Esophagus muscularis mucosa (tissue), 4 donors: ENCODE results near the gene NAE1. TPM values are rescaled to one million over a fixed set of nuclear protein-coding genes. Genes with fewer than 3 reads are reported as not detected.

ENCODE experiments used
- DNase-seq: peaks from one replicate; pipeline ENCODE4 v3.0.0-alpha.2; 2017; ENCODE audit errors: extremely low spot score
- H3K27ac ChIP-seq, 4 donors: fragments of 200-600 bp; sonication (generic); replicated peaks in 1 of 4; 1 replicate in 3 of 4; 2 replicates in 1 of 4; pipeline ENCODE4 v1.5.1; 2016 to 2019; ENCODE audit warnings: mild to moderate bottlenecking in 1 of 4
- H3K27me3 ChIP-seq, 4 donors: fragments of 200-600 bp; sonication (generic); one replicate each; pipeline versions ENCODE4 v1.5.1 to v1.6.0; 2016 to 2019
- H3K36me3 ChIP-seq, 4 donors: fragments of 200-600 bp; sonication (generic); one replicate each; pipeline ENCODE4 v1.5.1; 2016 to 2019
- H3K4me1 ChIP-seq, 4 donors: fragments of 200-600 bp; sonication (generic); one replicate each; pipeline ENCODE4 v1.5.1; 2016 to 2019
- H3K4me3 ChIP-seq, 4 donors: fragments of 200-600 bp; sonication (generic); 1 replicate in 2 of 4; 2 replicates in 2 of 4; pipeline ENCODE4 v1.5.1; 2016 to 2019; ENCODE audit warnings: mild to moderate bottlenecking in 4 of 4, moderate library complexity in 1 of 4
- H3K9me3 ChIP-seq, 4 donors: fragments of 200-600 bp; sonication (generic); 1 replicate in 3 of 4; 2 replicates in 1 of 4; pipeline ENCODE4 v1.5.1; 2016 to 2019
- CTCF ChIP-seq, 3 experiments: fragments of 200-600 bp in 2 of 3; fragments of 450-650 bp in 1 of 3; sonication (generic) in 2 of 3; IDR thresholded peaks; one replicate each; pipeline ENCODE4 v1.5.1; 2017 to 2019; ENCODE audit warnings: antibody characterized with exemption in 3 of 3, mild to moderate bottlenecking in 2 of 3, moderate library complexity in 1 of 3
- EP300 ChIP-seq: sonication (generic); formaldehyde crosslinking; IDR thresholded peaks from one replicate; pipeline ENCODE4 v1.6.1; 2017; ENCODE audit warnings: antibody characterized with exemption
- POLR2A ChIP-seq: fragments of 450-650 bp; IDR thresholded peaks from one replicate; pipeline ENCODE4 v1.6.1; 2017; ENCODE audit warnings: antibody characterized with exemption, moderate library complexity, mild to moderate bottlenecking, low read depth
- POLR2AphosphoS5 ChIP-seq, 2 donors: sonication (generic); formaldehyde crosslinking; IDR thresholded peaks; one replicate each; pipeline ENCODE4 v1.6.1; 2017; ENCODE audit warnings: antibody characterized with exemption in 2 of 2
- WGBS: methylation state at CpG from one replicate; pipeline ENCODE4 v1.1.5; 2018; 5-methylcytosine and 5-hydroxymethylcytosine counted together
- intact Hi-C: fragments of 100-400 bp; cut with DNase I; formaldehyde crosslinking; loops from one replicate; pipeline ENCODE4 v1.15.1; 2023
- total RNA-seq, 4 donors: library from RNA; depleted of rRNA; stranded (reverse); fragments of >200 nt; gene quantifications; one replicate each; pipeline versions ENCODE4 v1.1.0 to v1.2.1, GENCODE V29; 2016

The NAE1 gene
- total RNA-seq, 4 donors from 2014 or later, result 32.7 to 50.7 (median 42.4) TPM

- DNase-seq, result no peak
- Histone ChIP-seq H3K27me3 (no peaks in the 10 kb centered on the region), H3K4me1 (peaks cover 6 to 20% (median 18%) of the 10 kb centered on the region in 4 donors), H3K27ac (no peak overlapping the region), H3K4me3 (no peak overlapping the region), H3K9me3 (no peaks in the 10 kb centered on the region), H3K36me3 (no peaks in the 10 kb centered on the region)
- intact Hi-C loops, result no loop called here
- TF ChIP-seq CTCF (IDR thresholded peaks at IDR 0.05) (no peak), EP300 (no peak), POLR2A (no peak), POLR2AphosphoS5 (IDR thresholded peaks at IDR 0.05) (no peak)
Observed at GRCh38 chr16:66863707-66864106, 32.9 kb upstream of the NAE1 start.

- no peak overlapping the region for H3K27ac ChIP-seq
- H3K27me3 ChIP-seq, result no peaks in the 10 kb centered on the region
- 91% methylated on average over 6 of the region's 8 CpGs for WGBS
- no peaks in the 10 kb centered on the region for H3K9me3 ChIP-seq
- intact Hi-C loops, result no loop called here
- TF ChIP-seq EP300, result no peak
- no peak for DNase-seq
- H3K4me3 ChIP-seq, result no peak overlapping the region
- no peaks in the 10 kb centered on the region for H3K36me3 ChIP-seq
- peaks cover 6 to 15% (median 14%) of the 10 kb centered on the region in 4 donors for H3K4me1 ChIP-seq
Observed at GRCh38 chr16:66862023-66862520, 31.3 kb upstream of the NAE1 start.

GRCh38 chr16:66859397-66860068, 28.8 kb upstream of the NAE1 start:
- Histone ChIP-seq H3K9me3 (no peaks in the 10 kb centered on the region), H3K27me3 (no peaks in the 10 kb centered on the region), H3K4me1 (peaks cover 6 to 15% (median 14%) of the 10 kb centered on the region in 4 donors), H3K27ac (no peak overlapping the region), H3K36me3 (no peaks in the 10 kb centered on the region), H3K4me3 (no peak overlapping the region)
- intact Hi-C loops, result no loop called here
- no peak for DNase-seq
- WGBS, result 64% methylated on average over 3 of the region's 3 CpGs
- TF ChIP-seq CTCF (IDR thresholded peaks at IDR 0.05), result no peak
- TF ChIP-seq EP300, result no peak
- no peak for TF ChIP-seq POLR2A
- TF ChIP-seq POLR2AphosphoS5 (IDR thresholded peaks at IDR 0.05), result no peak

GRCh38 chr16:66858740-66859396, 28.1 kb upstream of the NAE1 start:
- WGBS, result 56% methylated on average over 2 of the region's 4 CpGs
- Histone ChIP-seq H3K27me3 (no peaks in the 10 kb centered on the region), H3K9me3 (no peaks in the 10 kb centered on the region), H3K4me1 (peaks cover 6 to 15% (median 14%) of the 10 kb centered on the region in 4 donors), H3K36me3 (no peaks in the 10 kb centered on the region), H3K27ac (no peak overlapping the region), H3K4me3 (no peak overlapping the region)
- intact Hi-C loops, result no loop called here
- no peak for DNase-seq
- no peak for TF ChIP-seq EP300
- TF ChIP-seq POLR2A, result no peak
- no peak for TF ChIP-seq POLR2AphosphoS5 (IDR thresholded peaks at IDR 0.05)

- Histone ChIP-seq H3K27ac (no peak overlapping the region), H3K9me3 (no peaks in the 10 kb centered on the region), H3K4me3 (no peak overlapping the region), H3K27me3 (no peaks in the 10 kb centered on the region), H3K36me3 (no peaks in the 10 kb centered on the region), H3K4me1 (peaks cover 6 to 15% (median 14%) of the 10 kb centered on the region in 4 donors)
- 86% methylated on average over 6 of the region's 6 CpGs for WGBS
- intact Hi-C loops, result no loop called here
- TF ChIP-seq CTCF (IDR thresholded peaks at IDR 0.05) (no peak), EP300 (no peak), POLR2AphosphoS5 (IDR thresholded peaks at IDR 0.05) (no peak), POLR2A (no peak)
- no peak for DNase-seq
Observed at GRCh38 chr16:66857437-66857836, 26.7 kb upstream of the NAE1 start.
